ENCODE results near the gene LEAP2. TPM values are rescaled to one million over a fixed set of nuclear protein-coding genes. Genes with fewer than 3 reads are reported as not detected.

Gene LEAP2
- total and polyA plus RNA-seq, 12 donors = 0.49 to 3.9 (median 0.92) TPM

GRCh38 chr5:132840896-132841295, 32.6 kb upstream of the LEAP2 start:
- no peaks in the 10 kb centered on the region for H3K27me3 ChIP-seq
- no peak for DNase-seq
- peaks cover 0 to 27% (median 7%) of the 10 kb centered on the region in 9 donors for H3K4me1 ChIP-seq
- H3K4me3 ChIP-seq = no peak overlapping the region
- no peak for TF ChIP-seq CTCF (IDR thresholded peaks at IDR 0.05)
- H3K36me3 ChIP-seq = no peaks in the 10 kb centered on the region
- H3K27ac ChIP-seq = peak overlapping the region in 6 of 10 donors; percentile 50 to 78 (median 61)
- no peaks in the 10 kb centered on the region for H3K9me3 ChIP-seq
- 77 to 79% methylated on average over 1 of the region's 1 CpG for WGBS, 2 donors
- no peak for ATAC-seq
- intact Hi-C loops (cut with DNase I) = no loop called here

- no peak for TF ChIP-seq CTCF (IDR thresholded peaks at IDR 0.05)
- H3K27me3 ChIP-seq = no peaks in the 10 kb centered on the region
- intact Hi-C loops (cut with DNase I) = no loop called here
- no peak for ATAC-seq
- H3K36me3 ChIP-seq = no peaks in the 10 kb centered on the region
- H3K4me1 ChIP-seq = peaks cover 0 to 27% (median 7%) of the 10 kb centered on the region in 9 donors
- no peak for DNase-seq
- peak overlapping the region in 3 of 10 donors; percentile 54 to 78 (median 64) for H3K27ac ChIP-seq
- H3K9me3 ChIP-seq = no peaks in the 10 kb centered on the region
- H3K4me3 ChIP-seq = no peak overlapping the region
- WGBS, 2 donors = 90 to 98% methylated on average over 4 of the region's 4 CpGs
These were observed 32.2 kb upstream of the LEAP2 start for GRCh38 chr5:132841305-132841704.

- Histone ChIP-seq H3K36me3 (no peaks in the 10 kb centered on the region), H3K4me3 (no peak overlapping the region), H3K27me3 (no peaks in the 10 kb centered on the region), H3K9me3 (no peaks in the 10 kb centered on the region), H3K27ac (no peak overlapping the region), H3K4me1 (peaks cover 0 to 2% (median 0%) of the 10 kb centered on the region in 9 donors)
- DNase-seq = no peak
- intact Hi-C loops (cut with DNase I) = no loop called here
- WGBS, 2 donors = 93 to 96% methylated on average over 8 of the region's 8 CpGs
- ATAC-seq = no peak
- no peak for TF ChIP-seq CTCF (IDR thresholded peaks at IDR 0.05)
These were observed 25.2 kb upstream of the LEAP2 start for GRCh38 chr5:132848270-132848669.

- H3K4me3 ChIP-seq = no peak overlapping the region
These were observed 24.1 kb upstream of the LEAP2 start for GRCh38 chr5:132849347-132849746.

More at GRCh38 chr5:132849347-132849746, 24.1 kb upstream of the LEAP2 start:
- H3K4me1 ChIP-seq = peaks cover 0 to 12% (median 0%) of the 10 kb centered on the region in 9 donors
- ATAC-seq (no peak), DNase-seq (no peak)
- intact Hi-C loops (cut with DNase I) = no loop called here
- no peaks in the 10 kb centered on the region for H3K36me3 ChIP-seq
- H3K9me3 ChIP-seq = no peaks in the 10 kb centered on the region
- TF ChIP-seq CTCF (IDR thresholded peaks at IDR 0.05) = no peak
- WGBS, 2 donors = 60 to 77% methylated on average over 1 of the region's 1 CpG
- H3K27ac ChIP-seq = no peak overlapping the region
- H3K27me3 ChIP-seq = no peaks in the 10 kb centered on the region
